CD4-positive, alpha-beta T cell (primary cell): Measurements from ENCODE around the gene DUSP28. TPM values are rescaled to one million over a fixed set of nuclear protein-coding genes. Genes with fewer than 3 reads are reported as not detected.
A peak's percentile ranks its signal among the peaks of the same experiment; 100 is the strongest.

Experiments
- ATAC-seq: fragments of 200-7000 bp; cut with Tn5 transposase; one replicate; pipeline ENCODE4 v1.10.0; 2022; ENCODE audit warnings: mild to moderate bottlenecking; ENCODE audit not compliant: poor library complexity
- CTCF ChIA-PET: fragments of 350-600 bp; sonication (Branson Sonifier 250); formaldehyde crosslinking; loops from one replicate; lab custom pipeline; 2021; ENCODE audit warnings: antibody characterized with exemption, inconsistent platforms; lab: Charles Lee
- POLR2A ChIA-PET: fragments of 350-600 bp; sonication (Branson Sonifier 250); formaldehyde crosslinking; loops from one replicate; lab custom pipeline; 2021; ENCODE audit warnings: antibody characterized with exemption, inconsistent platforms; lab: Charles Lee
- DNase-seq, 14 experiments: peaks; one replicate each; pipeline ENCODE4 v3.0.0-alpha.2; 2013 to 2020; ENCODE audit warnings: mixed read lengths in 2 of 14
- H3K27ac ChIP-seq, 2 donors: one replicate each; pipeline versions ENCODE4 v1.5.1 to v1.7.0; 2013; ENCODE audit warnings: low read length in 2 of 2, low read depth in 1 of 2, mild to moderate bottlenecking in 1 of 2
- H3K27me3 ChIP-seq, 2 experiments: 1 replicate in 1 of 2; 2 replicates in 1 of 2; pipeline versions ENCODE4 v1.6.1 to v1.7.0; 2013; ENCODE audit warnings: low read length in 2 of 2, control low read depth in 1 of 2, mild to moderate bottlenecking in 1 of 2, moderate library complexity in 1 of 2; ENCODE audit not compliant: insufficient read depth in 2 of 2, control insufficient read depth in 1 of 2
- H3K36me3 ChIP-seq: one replicate; pipeline ENCODE4 v1.6.1; 2013; ENCODE audit warnings: low read length, control low read depth; ENCODE audit not compliant: insufficient read depth
- H3K4me1 ChIP-seq: one replicate; pipeline ENCODE4 v1.6.1; 2013; ENCODE audit warnings: low read length, control low read depth; ENCODE audit not compliant: insufficient read depth
- H3K4me3 ChIP-seq: one replicate; pipeline ENCODE4 v1.5.1; 2013; ENCODE audit warnings: mild to moderate bottlenecking, low read length, moderate library complexity
- H3K9me3 ChIP-seq, 2 experiments: 1 replicate in 1 of 2; 2 replicates in 1 of 2; pipeline versions ENCODE4 v1.6.1 to v1.7.0; 2013; ENCODE audit warnings: low read length in 2 of 2, mild to moderate bottlenecking in 2 of 2, control low read depth in 1 of 2, moderate library complexity in 1 of 2; ENCODE audit not compliant: control insufficient read depth in 1 of 2, insufficient read depth in 1 of 2
- H3K27ac Mint-ChIP-seq: one replicate; pipeline ENCODE4 v1.8.0; 2020; ENCODE audit warnings: mixed read lengths
- H3K27me3 Mint-ChIP-seq: one replicate; pipeline ENCODE4 v1.8.0; 2021; ENCODE audit warnings: mixed read lengths
- H3K36me3 Mint-ChIP-seq: one replicate; pipeline ENCODE4 v1.8.0; 2021; ENCODE audit warnings: low read depth, mixed read lengths
- H3K4me1 Mint-ChIP-seq: one replicate; pipeline ENCODE4 v1.8.0; 2021; ENCODE audit warnings: low read depth, mixed read lengths
- H3K4me3 Mint-ChIP-seq: one replicate; pipeline ENCODE4 v1.8.0; 2020; ENCODE audit warnings: mild to moderate bottlenecking, mixed read lengths
- H3K9me3 Mint-ChIP-seq: one replicate; pipeline ENCODE4 v1.8.0; 2020; ENCODE audit warnings: mixed read lengths
- CTCF ChIP-seq: fragments of 200-600 bp; IDR thresholded peaks from one replicate; pipeline ENCODE4 v1.8.0; 2022; ENCODE audit warnings: antibody characterized with exemption, mild to moderate bottlenecking
- intact Hi-C, 2 experiments: fragments of 100-400 bp; cut with DNase I in 1 of 2; cut with micrococcal nuclease in 1 of 2; formaldehyde crosslinking; loops; one replicate each; pipeline versions ENCODE4 v1.15.1 to v1.9.0; 2023 to 2025; cut with DNase I, micrococcal nuclease
- total RNA-seq, 174 experiments: library from RNA in 2 of 174; stranded (reverse) in 2 of 174; gene quantifications; one replicate each; pipeline ENCODE4 v1.2.3 and lab custom pipeline; 2021 to 2026

Gene DUSP28
- total RNA-seq, 2 experiments from 2014 or later: 18.3 to 18.9 TPM

DNA sequence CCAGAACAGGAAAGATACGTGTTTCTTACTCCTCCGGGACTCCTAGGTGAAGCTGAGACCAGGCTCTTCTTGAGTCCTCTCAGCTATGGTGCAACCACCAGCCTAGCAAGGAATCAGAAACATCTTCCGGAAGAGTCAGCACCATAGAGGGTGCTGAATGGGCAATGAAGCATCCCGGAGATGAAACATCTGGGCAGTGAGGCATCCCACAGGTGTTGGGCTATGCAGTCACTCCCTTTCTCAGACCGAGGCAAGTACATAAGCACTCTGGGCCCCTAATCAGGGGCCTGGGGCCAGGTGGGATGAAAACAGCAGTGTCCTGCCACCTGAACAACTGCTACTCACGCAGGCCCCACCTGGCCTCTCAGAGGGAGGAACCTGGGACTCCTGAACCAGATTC, 24.9 kb downstream of the DUSP28 start:
- H3K4me1 Mint-ChIP-seq: peaks cover 52% of the 10 kb centered on the region

GRCh38 chr2:240585681-240586197, 25.6 kb downstream of the DUSP28 start:
- H3K4me3 ChIP-seq: peak overlapping the region; percentile 65
- peak overlapping the region; percentile 95 for H3K4me3 Mint-ChIP-seq
- POLR2A ChIA-PET: interaction anchor here (1.0 to 6.1 kb wide), 12 partner anchors 9 to 1101 kb away, joined by 3 to 224 read pairs (median 6); partner anchors contain the start of genes DTYMK, DUSP28, GPC1 and GPR35
- H3K36me3 Mint-ChIP-seq: peaks cover 42% of the 10 kb centered on the region
- H3K27me3 Mint-ChIP-seq: no peaks in the 10 kb centered on the region
- H3K27ac Mint-ChIP-seq: peak overlapping the region; percentile 90
- H3K4me1 Mint-ChIP-seq: peaks cover 50% of the 10 kb centered on the region
- ATAC-seq: no peak
- no peak for TF ChIP-seq CTCF
- no peaks in the 10 kb centered on the region for H3K27me3 ChIP-seq
- peaks cover 52% of the 10 kb centered on the region for H3K4me1 ChIP-seq
- no peak for DNase-seq
- intact Hi-C loops: loop anchor here (1.0 to 10.0 kb wide), 14 partner anchors 16 to 1102 kb away; partner anchors contain the start of genes ATG4B (in 1 of the 2), DTYMK (in 1 of the 2), GPC1 (in 1 of the 2) and MTERF4 (in 1 of the 2)
- CTCF ChIA-PET: interaction anchor here (1.3 to 3.6 kb wide), 7 partner anchors 17 to 72 kb away, joined by 3 to 40 read pairs (median 10); partner anchors contain the start of genes DUSP28 and RNPEPL1
- peak overlapping the region; percentile 90 to 97 for H3K27ac ChIP-seq
- H3K9me3 ChIP-seq: no peaks in the 10 kb centered on the region
- peaks cover 18% of the 10 kb centered on the region for H3K36me3 ChIP-seq
- no peaks in the 10 kb centered on the region for H3K9me3 Mint-ChIP-seq

More for the DNA sequence above, 24.9 kb downstream of the DUSP28 start:
- no peaks in the 10 kb centered on the region for H3K27me3 ChIP-seq
- H3K4me1 ChIP-seq: peaks cover 56% of the 10 kb centered on the region
- no peaks in the 10 kb centered on the region for H3K27me3 Mint-ChIP-seq
- H3K36me3 Mint-ChIP-seq: peaks cover 44% of the 10 kb centered on the region
- no peak overlapping the region for H3K27ac ChIP-seq
- intact Hi-C loops: loop anchor here in 1 of 2 experiments (1.0 to 10.0 kb wide), 9 partner anchors 16 to 1102 kb away; partner anchors contain the start of genes ATG4B, DTYMK, GPC1 and MTERF4
- CTCF ChIA-PET: interaction anchor here (1.4 to 3.6 kb wide), 5 partner anchors 16 to 71 kb away, joined by 5 to 40 read pairs (median 11); partner anchors contain the start of genes DUSP28 and RNPEPL1
- no peak for TF ChIP-seq CTCF
- H3K9me3 Mint-ChIP-seq: no peaks in the 10 kb centered on the region
- H3K27ac Mint-ChIP-seq: peak overlapping the region; percentile 90
- H3K4me3 Mint-ChIP-seq: peak overlapping the region; percentile 95
- peaks cover 11% of the 10 kb centered on the region for H3K36me3 ChIP-seq
- ATAC-seq (no peak), DNase-seq (no peak)
- H3K9me3 ChIP-seq: no peaks in the 10 kb centered on the region
- peak overlapping the region; percentile 65 for H3K4me3 ChIP-seq
- POLR2A ChIA-PET: interaction anchor here (2.5 to 6.1 kb wide), 4 partner anchors 8 to 37 kb away, joined by 16 to 224 read pairs (median 70); partner anchors contain the start of genes DUSP28 and RNPEPL1

DNA sequence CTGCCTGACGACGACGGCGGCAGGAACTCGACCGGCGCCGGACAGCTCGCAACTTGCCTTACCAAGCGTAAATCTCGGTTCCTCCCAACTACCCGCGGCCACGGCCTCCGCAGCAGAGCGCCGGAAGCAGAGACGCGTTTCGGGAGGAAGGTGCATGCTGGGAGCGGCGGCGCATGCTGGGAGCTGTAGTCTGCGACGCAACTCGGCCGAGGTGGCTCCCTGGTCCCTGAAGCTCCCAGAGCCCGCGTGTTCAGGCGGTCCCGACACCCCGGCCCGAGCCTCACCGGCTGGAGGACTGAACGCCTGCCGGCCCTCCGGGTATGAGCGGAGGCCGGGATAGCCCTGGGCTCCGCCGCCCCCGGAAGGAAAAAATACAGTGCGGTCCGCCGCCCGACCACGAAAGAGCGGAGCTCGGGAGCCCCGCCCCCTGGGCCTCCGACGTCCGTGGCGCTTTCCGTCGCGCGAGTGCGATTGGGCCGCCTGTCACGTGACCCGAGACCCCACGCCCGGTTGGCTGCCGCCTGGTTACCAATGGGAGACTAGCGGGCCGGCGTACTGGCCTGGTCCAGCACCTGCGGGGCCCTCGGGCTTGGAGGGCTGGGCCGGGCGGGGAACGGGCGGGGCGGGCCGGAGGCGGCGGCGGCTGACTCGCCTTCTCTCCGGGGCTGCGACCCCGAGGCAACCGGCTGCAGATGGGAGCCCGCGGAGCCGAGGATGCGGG, 26.2 kb downstream of the DUSP28 start, which contains the start of gene CAPN10:
CAPN10 (plus strand) TSS at position 537 of the 721 bp plus-strand sequence; CDS start at position 715, 178 bp downstream.
- H3K27ac ChIP-seq: peak within 1 kb of the TSS; percentile 90 to 97
- peak; percentile 92 to 98 (median 95) for DNase-seq
- H3K36me3 ChIP-seq: peaks cover 24% of the 10 kb centered on the region
- intact Hi-C loops: loop anchor here (1.0 to 10.0 kb wide), 12 partner anchors 20 to 1101 kb away; partner anchors contain the start of genes ATG4B (in 1 of the 2), DTYMK (in 1 of the 2), GPC1 (in 1 of the 2) and MTERF4 (in 1 of the 2)
- H3K27me3 ChIP-seq: no peaks in the 10 kb centered on the region
- H3K4me3 Mint-ChIP-seq: peak within 1 kb of the TSS; percentile 97
- H3K27me3 Mint-ChIP-seq: no peaks in the 10 kb centered on the region
- no peaks in the 10 kb centered on the region for H3K9me3 Mint-ChIP-seq
- H3K9me3 ChIP-seq: no peaks in the 10 kb centered on the region
- H3K4me3 ChIP-seq: peak within 1 kb of the TSS; percentile 65
- POLR2A ChIA-PET: interaction anchor here (0.6 to 6.1 kb wide), 16 partner anchors 10 to 1100 kb away, joined by 3 to 224 read pairs (median 6); partner anchors contain the start of genes DTYMK, DUSP28, GPC1 and GPR35
- ATAC-seq: peak; percentile 83
- H3K4me1 ChIP-seq: peaks cover 52% of the 10 kb centered on the region
- no peak for TF ChIP-seq CTCF
- H3K27ac Mint-ChIP-seq: peak within 1 kb of the TSS; percentile 90
- peaks cover 50% of the 10 kb centered on the region for H3K4me1 Mint-ChIP-seq
- H3K36me3 Mint-ChIP-seq: peaks cover 47% of the 10 kb centered on the region
- CTCF ChIA-PET: interaction anchor here (1.3 to 3.6 kb wide), 6 partner anchors 17 to 73 kb away, joined by 3 to 40 read pairs (median 10); partner anchors contain the start of genes DUSP28 and RNPEPL1
